Measurements from ENCODE around the gene ENDOV.

The ENDOV gene

GRCh38 chr17:80431246-80432195, 16.6 kb downstream of the ENDOV start:
- DNase-seq (ENCODE audit: low read depth), result no peak

GRCh38 chr17:80432350-80432955, 17.5 kb downstream of the ENDOV start:
- no peak for DNase-seq (ENCODE audit: low read depth)

- DNase-seq (ENCODE audit: low read depth), result no peak
Observed at GRCh38 chr17:80432961-80433550, 18.1 kb downstream of the ENDOV start.

GRCh38 chr17:80433916-80434666, 19.1 kb downstream of the ENDOV start:
- DNase-seq (ENCODE audit: low read depth), result no peak

- DNase-seq (ENCODE audit: low read depth), result no peak
Observed at GRCh38 chr17:80437532-80437931, 22.6 kb downstream of the ENDOV start.

- DNase-seq (ENCODE audit: low read depth), result no peak
Observed at GRCh38 chr17:80438806-80439205, 23.8 kb downstream of the ENDOV start.

- no peak for DNase-seq (ENCODE audit: low read depth)
Observed at GRCh38 chr17:80439499-80439898, 24.5 kb downstream of the ENDOV start.

- DNase-seq (ENCODE audit: low read depth), result peak; percentile 30
Observed at GRCh38 chr17:80441133-80441578, 26.2 kb downstream of the ENDOV start.

GRCh38 chr17:80441598-80442322, 26.8 kb downstream of the ENDOV start:
- no peak for DNase-seq (ENCODE audit: low read depth)

GRCh38 chr17:80442323-80442659, 27.3 kb downstream of the ENDOV start:
- no peak for DNase-seq (ENCODE audit: low read depth)

- no peak for DNase-seq (ENCODE audit: low read depth)
Observed at GRCh38 chr17:80442764-80443163, 27.8 kb downstream of the ENDOV start.

GRCh38 chr17:80443498-80443897, 28.5 kb downstream of the ENDOV start:
- no peak for DNase-seq (ENCODE audit: low read depth)

GRCh38 chr17:80443916-80444643, 29.1 kb downstream of the ENDOV start:
- DNase-seq (ENCODE audit: low read depth), result no peak

- DNase-seq (ENCODE audit: low read depth), result no peak
Observed at GRCh38 chr17:80444644-80444979, 29.6 kb downstream of the ENDOV start.

- DNase-seq (ENCODE audit: low read depth), result no peak
Observed at GRCh38 chr17:80445007-80445725, 30.2 kb downstream of the ENDOV start.

- DNase-seq (ENCODE audit: low read depth), result no peak
Observed at GRCh38 chr17:80445726-80446110, 30.8 kb downstream of the ENDOV start.

- no peak for DNase-seq (ENCODE audit: low read depth)
Observed at GRCh38 chr17:80446645-80447405, 31.9 kb downstream of the ENDOV start.

GRCh38 chr17:80447790-80448189, 32.8 kb downstream of the ENDOV start:
- no peak for DNase-seq (ENCODE audit: low read depth)

GRCh38 chr17:80449194-80449929, 34.4 kb downstream of the ENDOV start:
- no peak for DNase-seq (ENCODE audit: low read depth)

Data from stimulated activated CD8-positive, alpha-beta memory T cell treated with anti-CD3 and anti-CD28 coated beads, Interleukin-12 subunit alpha, Interleukin-12 subunit beta, amount 100 ng/mL, for 1 hour (primary cell).